GM18499 (cell line): ENCODE data around the gene TRIP6.
"Not testable (repeated sequence)": the region's sequence is repeated elsewhere in the genome, so short reads cannot be mapped to it uniquely, and the experiment has no call there.

Source experiments
- ATAC-seq: cut with Tn5 transposase; IDR thresholded peaks from one replicate; pipeline ENCODE4 v1.9.1; 2021; ENCODE audit warnings: moderate number of reproducible peaks; ENCODE audit not compliant: insufficient read depth, unreplicated experiment

TRIP6 gene

DNA sequence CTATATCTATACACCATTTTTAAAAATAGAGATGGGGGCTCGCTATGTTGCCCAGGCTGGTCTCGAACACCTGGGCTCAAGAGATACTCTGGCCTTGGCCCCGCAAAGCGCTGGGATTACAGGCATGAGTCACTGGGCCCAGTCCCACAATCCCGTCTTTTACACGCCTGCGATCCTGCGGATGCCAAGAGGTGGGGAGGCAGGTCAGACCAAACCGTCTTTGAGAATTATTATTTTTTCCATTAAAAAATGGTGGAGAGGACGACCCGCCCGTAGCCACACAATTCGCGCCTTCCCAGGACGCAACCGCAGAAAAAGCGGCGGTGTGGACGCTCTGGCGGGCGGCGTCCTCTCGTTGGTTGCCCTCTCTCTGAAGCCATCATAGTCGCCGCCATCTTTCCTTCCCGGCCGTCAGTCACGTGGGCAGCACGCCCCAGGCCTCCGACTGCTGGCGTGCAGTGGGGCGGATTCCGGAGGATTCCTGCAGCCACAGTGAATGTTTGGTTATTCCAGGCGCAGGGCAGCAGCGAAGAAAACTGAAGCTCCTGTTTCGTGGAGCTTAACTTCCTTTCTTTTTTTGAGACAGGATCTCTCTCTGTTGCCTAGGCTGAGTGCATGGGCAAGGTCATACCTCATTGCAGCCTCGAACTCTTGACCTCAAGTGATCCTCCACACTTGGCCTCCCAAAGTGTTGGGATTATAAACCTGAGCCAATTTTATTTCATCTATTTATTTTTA, 29.9 kb upstream of the TRIP6 start:
- no peak for ATAC-seq

DNA sequence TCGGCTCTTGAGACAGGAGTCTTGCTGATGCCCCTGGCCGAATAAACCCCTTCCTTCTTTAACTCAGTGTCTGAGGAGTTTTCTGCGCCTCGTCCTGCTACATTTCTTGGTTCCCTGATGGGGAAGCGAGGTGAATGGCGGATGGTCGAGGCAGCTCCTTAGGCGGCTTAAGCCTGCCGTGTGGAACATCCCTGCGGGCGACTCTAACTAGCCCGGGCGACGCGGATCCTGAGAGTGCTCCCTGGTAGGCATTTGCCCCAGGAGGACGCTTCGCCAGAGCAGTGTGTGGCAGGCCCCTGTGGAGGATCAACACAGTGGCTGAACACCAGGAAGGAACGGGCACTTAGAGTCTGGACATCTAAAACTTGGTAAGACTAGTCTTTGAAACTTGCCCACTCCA, 27.8 kb upstream of the TRIP6 start:
- ATAC-seq = no peak

- ATAC-seq = no peak
Measured at GRCh38 chr7:100840470-100841100, 26.6 kb upstream of the TRIP6 start.

GRCh38 chr7:100847360-100847759, 19.8 kb upstream of the TRIP6 start:
- no peak for ATAC-seq

DNA sequence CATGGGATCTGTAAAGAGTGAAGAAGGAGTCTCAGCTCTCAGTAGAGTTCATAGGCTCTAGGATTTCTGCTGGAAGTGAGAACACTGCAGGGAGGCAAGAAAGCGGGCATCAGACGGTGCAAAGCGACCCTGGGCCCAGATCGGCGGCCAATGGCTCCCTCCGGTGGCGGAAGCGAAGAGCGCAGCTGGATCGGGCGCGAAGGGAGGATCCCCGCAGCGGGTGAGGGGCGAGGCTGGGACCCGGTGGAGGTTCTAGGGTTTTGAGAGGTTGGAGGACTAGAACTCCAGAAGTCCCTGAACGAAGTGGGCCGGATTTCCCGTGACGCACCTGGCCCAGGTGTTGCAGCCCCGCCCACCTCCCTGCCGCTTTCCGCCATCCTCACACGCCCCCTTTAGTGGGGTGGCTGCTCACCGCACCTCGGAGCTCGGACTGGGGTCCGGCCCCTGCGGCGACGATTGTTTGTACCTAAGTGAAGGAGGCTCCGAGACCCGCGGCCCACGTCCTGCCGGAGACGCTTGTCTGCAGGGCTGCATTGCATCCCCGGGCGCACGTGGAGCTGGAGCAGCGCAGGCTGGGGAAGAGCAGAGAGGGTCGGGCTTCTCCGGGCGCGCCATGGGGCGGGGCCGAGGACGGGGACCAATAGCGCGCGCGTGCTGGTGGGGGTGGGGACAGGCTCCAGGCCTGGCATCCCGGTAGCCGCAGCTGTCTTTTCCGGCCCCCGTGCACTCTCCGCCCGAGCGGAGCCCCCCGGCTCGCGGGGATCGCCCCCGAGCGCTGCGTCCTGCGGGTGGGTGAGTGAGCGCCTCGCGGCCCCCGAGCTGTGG, 14.9 kb upstream of the TRIP6 start, which contains the start of gene SLC12A9:
Gene SLC12A9 (plus strand): TSS at position 666 of the 825 bp plus-strand sequence. CDS start 1,485 bp downstream, outside the sequence.
- ATAC-seq = no peak

DNA sequence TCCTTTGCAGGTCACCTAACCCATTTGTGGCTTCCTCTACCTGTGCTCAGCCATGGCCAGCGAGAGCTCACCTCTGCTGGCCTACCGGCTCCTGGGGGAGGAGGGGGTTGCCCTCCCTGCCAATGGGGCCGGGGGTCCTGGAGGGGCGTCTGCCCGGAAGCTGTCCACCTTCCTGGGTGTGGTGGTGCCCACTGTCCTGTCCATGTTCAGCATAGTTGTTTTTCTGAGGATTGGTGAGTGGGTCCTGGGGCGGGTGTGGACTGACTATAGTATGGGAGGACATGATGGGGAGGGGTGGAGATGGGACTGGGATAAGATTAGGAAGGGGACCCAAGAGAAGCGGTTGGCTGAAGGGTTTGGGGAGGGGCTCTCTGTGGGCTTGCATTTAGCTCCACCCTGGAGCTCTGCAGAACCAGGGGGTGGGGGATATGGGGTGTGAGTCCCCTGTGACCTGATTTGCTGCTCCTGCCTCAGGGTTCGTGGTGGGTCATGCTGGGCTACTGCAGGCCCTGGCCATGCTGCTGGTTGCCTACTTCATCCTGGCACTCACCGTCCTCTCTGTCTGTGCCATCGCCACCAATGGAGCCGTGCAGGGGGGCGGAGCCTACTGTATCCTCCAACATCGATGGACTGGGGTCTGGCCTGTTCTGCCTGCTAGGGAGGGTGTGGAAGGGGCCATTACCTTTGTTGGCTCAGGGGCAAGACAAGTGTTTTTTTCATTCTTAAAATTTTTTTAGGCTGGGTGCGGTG, 12.9 kb upstream of the TRIP6 start:
- no peak for ATAC-seq

GRCh38 chr7:100854899-100855298, 12.3 kb upstream of the TRIP6 start:
- not testable (repeated sequence) for ATAC-seq

DNA sequence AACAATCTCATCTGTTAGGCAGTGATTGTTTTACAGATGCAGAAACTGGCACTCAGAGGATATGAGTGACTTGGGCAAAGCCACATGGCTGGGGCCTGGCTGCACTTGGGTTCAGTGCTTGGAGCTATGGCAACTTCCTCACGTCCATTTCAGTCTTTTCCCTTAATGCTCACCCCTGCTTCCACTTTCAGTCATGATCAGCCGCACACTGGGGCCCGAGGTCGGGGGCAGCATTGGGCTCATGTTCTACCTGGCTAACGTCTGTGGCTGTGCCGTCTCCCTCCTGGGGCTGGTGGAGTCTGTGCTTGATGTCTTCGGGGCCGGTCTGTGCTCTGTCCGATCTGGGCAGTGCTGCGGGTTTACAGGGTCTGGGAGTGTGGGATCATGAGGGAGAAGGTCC, 11.7 kb upstream of the TRIP6 start:
- no peak for ATAC-seq

DNA sequence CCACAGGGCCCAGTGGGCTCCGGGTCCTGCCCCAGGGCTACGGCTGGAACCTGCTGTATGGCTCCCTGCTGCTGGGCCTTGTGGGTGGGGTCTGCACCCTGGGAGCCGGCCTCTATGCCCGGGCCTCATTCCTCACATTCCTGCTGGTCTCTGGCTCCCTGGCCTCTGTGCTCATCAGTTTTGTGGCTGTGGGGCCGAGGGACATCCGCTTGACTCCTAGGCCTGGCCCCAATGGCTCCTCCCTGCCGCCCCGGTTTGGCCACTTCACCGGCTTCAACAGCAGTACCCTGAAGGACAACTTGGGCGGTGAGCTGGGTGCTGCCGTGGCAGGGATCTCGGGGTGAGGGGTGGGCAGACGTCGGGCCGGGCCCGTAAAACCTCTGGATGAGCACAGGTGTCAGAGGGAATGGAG, 10.3 kb upstream of the TRIP6 start:
- ATAC-seq = no peak

- ATAC-seq = no peak
Measured at GRCh38 chr7:100859856-100860255, 7.3 kb upstream of the TRIP6 start.

DNA sequence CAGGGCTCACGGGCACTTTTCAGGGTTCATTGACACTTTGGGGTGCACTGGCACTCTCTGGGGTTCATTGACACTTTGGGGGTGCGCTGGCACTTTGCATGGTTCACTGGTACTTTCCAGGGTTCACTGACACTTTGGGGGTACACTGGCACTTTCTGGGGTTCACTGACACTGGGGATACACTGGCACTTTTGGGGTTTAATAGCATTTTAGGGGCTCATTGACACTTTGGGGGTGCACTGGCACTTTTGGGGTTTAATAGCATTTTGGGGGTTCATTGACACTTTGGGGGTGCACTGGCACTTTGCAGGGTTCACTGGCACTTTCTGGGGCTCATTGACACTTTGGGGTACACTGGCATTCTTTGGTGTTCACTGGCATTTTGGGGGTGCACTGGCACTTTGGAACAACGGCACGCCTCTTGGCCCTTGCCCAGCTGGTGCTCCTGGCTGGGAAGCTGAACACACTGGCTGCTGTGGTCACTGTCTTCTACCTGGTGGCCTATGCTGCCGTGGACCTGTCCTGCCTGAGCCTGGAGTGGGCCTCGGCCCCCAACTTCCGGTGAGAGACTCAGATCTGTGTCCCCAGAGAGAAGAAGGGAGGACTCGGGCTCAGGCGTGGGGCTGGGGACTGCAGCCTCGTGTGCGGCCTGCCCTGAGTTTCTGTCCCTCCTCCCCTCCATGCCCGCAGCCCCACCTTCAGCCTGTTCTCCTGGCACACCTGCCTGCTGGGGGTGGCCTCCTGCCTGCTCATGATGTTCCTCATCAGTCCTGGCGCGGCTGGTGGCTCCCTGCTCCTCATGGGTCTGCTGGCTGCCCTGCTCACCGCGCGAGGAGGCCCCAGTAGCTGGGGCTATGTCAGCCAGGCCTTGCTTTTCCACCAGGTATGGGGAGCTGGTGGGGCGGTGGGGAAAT, 6.2 kb upstream of the TRIP6 start:
- no peak for ATAC-seq

GRCh38 chr7:100861616-100861985, 5.6 kb upstream of the TRIP6 start:
- ATAC-seq = no peak

DNA sequence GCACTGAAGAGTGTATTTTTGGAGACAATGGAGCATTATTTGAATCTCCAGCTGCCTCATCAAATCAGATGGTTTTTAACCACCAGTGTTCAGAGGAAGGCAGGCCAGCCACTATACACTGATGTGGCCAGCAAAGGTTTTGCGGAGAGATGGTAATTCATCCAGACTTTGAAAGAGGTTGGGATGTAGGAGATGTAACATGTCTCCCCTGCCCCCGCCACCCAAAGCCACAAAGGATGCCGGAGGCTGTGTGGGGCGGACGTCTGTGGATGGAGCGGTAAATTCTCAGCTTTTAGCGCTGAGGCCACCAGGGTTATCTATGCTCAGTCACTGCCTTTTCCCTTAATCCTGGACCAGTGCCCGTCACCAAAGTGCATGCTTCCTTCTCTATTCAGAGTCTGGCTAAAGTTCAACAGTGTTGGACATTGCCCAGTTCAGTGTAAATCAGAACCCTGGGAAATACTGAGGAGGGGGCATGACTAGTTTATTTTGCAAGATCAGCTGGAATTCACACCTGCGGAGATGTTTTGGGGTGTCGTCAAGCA, 3.7 kb upstream of the TRIP6 start:
- ATAC-seq = no peak

DNA sequence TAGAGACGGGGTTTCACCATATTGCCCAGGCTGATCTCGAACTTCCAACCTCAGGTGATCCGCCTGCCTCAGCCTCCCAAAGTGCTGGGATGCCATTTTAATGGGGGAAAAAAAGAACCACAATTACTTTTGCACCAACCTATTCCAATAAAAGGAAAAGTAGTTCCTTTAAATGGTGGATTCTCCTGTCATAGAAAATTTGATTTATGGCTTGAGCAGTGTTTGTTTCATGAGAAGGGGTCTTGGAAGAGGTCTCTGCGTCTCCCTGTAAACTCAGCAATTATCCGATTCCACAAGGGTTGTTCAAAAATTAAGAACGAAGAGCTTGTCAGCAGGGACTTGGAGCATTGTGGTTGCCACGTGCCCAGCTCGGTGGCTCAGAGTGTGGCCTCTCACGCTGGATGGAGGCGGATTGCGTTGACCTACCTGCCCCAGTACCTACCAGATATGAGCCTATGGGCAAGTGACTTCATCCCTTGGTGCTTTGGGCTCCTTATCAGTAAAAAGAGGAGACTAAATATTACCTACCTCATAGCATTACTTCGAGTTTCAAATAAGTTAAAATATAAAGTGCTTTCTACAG, 2.8 kb upstream of the TRIP6 start:
- no peak for ATAC-seq

DNA sequence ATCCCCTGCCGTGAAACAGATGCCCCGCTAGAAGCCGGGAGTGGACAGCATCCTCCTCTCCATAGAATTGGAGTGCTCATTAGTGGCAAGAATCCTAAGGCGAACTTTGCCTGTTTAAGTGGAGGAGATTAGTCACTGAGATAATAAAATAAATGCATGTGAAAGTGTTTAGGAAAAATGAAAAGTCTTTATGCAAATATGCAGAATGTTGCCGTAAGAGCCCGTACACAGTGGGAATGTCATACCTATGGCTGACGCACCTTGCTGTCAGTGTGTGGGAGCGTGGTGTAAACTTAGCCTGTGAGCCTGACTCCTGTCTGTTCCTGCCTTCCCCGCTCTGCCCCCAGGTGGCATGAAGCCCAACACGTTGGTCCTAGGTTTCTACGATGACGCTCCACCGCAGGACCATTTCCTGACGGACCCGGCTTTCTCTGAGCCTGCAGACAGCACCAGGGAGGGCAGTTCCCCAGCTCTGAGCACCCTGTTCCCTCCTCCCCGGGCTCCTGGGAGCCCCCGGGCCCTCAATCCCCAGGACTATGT, 1.7 kb upstream of the TRIP6 start:
- ATAC-seq = no peak

DNA sequence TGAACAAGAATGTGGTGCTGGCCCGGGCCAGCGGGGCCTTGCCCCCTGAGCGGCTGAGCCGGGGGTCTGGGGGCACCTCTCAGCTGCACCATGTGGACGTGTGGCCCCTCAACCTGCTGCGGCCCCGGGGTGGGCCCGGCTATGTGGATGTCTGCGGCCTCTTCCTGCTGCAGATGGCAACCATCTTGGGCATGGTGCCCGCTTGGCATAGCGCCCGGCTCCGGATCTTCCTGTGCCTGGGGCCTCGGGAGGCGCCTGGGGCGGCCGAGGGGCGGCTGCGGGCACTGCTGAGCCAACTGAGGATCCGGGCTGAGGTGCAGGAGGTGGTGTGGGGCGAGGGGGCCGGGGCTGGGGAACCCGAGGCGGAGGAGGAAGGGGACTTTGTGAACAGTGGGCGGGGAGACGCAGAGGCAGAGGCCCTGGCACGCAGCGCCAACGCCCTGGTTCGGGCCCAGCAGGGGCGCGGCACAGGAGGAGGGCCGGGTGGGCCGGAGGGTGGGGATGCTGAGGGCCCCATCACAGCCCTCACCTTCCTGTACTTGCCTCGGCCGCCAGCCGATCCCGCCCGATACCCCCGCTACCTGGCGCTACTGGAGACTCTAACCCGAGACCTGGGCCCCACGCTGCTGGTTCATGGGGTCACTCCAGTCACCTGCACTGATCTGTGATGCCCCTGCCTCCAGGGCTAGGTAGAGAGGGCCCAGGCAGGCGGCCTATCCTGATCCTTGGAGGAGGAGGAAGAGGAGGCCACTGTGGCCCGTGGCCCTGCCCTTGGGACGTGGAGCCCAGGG, 1.1 kb upstream of the TRIP6 start:
- ATAC-seq = no peak

GRCh38 chr7:100866729-100867039, 503 bp upstream of the TRIP6 start:
- ATAC-seq = no peak
